Activated gamma-delta T cell treated with anti-CD3 and anti-CD28 coated beads, Interleukin-2, amount 50 U/mL, for 16 hours (primary cell): ENCODE results near the gene GAL3ST2.

Source experiments
- DNase-seq: peaks from one replicate; pipeline ENCODE4 v3.0.0-alpha.2; 2020; ENCODE audit warnings: low read depth

Gene GAL3ST2

DNA sequence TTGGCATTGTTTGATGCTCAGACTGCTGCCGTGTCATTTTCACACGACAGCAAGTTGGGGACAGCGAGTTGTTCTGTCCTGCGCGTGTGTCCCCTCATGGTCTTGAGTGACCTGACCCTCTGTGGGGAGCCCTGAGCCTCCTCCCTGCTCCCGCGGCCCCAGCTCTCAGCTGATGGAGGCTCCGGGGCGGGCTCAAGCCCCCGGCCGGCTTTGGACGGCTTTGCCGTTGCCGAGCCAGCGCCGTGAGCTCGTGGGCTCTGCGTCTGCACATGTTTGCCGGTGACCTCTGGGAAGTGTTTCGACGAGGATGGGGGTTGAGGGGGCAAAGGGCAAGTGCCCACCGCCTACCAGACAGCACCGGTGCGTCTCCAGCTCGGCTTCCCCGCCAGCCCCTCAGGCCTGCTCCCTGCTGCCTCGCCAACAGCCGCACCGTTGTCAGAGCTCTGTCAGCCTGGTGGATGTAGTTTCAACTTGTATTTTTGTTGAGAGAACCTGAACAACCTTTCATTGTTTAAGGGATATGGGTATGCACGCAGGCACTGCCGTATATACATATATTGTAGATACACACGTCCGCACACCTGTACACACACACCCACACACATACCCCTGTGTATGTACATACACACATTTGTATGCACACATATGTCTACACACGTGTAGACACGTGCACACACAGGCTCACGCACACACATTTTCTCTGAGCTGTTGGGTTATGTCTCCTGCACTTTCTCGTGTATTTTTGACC is 68.4 kb downstream of the GAL3ST2 start:
- DNase-seq = no peak

DNA sequence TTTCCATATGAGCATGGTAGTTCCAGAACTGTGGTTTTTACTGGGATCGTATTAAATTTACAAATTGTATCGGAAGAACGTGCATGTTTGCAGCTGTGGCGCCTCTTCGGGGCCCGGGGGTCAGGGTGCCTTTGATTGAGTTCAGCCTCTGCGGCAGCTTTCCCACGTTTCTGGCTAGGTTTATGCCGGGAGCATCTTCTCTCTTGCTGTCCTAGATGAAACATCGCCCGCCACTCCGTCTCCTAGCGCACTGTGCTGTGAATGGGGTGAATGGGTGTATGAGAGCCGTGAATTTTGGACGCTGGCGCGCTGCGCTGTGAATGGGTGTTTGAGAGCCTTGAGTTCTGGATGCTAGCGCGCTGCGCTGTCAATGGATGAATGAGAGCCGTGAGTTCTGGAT is 69.8 kb downstream of the GAL3ST2 start:
- DNase-seq = no peak

DNA sequence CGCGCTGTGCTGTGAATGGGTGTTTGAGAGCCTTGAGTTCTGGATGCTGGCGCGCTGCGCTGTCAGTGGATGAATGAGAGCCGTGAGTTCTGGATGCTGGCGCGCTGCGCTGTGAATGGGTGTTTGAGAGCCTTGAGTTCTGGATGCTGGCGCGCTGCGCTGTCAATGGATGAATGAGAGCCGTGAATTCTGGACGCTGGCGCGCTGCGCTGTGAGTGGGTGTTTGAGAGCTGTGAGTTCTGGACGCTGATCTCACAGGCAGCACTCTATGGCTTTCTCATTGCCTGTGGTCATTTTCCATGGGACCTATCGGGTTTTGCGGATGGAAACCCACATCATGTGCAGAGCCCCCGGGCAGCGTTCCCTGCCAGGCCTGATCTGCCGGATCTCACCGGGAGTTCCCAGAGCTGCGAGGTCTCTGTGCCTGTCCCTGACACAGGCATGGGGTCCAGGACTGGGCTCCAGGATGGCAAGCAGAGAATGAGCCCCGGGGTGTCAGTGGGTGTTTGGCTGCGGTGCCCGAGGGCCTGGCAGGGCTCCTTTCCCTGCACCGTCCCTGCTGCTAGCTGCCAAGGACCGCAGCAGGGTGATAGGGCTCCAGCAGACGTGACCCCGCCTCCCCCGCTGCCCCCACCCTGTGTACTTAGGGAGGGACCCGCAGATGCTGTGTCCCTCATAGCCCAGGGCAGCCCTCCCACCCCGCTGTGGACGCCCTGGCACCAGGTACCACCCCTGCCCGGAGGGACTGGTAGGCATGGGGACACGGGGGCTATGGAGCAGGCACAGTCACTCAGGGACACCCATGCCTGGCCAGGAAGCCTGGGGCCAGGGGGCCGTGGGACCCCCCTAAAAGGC is 72.4 kb downstream of the GAL3ST2 start:
- no peak for DNase-seq

DNA sequence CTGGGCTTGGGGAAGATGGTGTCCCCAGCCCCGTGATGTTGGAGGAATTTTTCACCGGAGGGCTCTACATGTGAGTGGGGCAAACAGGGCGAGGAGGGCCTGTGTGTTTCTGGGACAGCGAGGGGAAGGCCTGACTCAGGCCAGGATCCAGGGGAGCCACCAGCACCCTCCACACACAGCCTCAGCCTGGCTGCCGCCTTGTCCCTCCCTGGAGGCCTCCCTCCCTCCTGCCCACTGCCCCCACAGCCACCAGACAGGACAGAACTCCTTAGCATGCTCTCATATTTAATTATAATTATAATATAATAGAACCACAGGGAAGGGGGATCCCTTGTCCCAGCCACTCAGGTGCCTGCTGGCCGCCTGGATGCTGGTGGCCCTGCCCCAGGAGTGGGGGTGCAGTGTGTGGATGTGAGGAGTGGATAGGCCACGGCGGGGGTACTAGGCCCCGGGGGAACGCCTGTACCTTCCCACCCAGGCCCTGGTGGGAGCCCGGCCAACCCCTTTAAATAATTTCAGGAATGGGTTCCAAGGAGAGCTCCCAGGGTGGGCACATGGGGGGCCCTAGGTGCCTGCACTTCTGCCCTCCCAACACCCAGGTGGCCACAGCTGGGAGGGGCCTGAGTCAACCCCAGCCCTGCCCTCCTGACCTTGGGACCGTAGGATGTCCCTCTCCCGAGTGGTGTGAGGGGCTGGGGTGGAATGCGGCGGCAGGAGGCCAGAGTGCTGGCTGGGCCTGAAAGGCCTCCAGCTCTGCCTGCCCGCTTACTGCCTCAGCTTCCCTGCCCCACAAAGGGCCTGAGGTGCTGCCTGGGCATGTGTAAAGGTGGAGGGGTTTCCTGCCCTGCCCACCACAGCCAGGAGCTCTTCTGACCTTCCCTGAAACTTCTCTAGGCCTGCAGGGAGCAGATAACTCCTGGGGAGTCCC is 73.3 kb downstream of the GAL3ST2 start:
- no peak for DNase-seq

DNA sequence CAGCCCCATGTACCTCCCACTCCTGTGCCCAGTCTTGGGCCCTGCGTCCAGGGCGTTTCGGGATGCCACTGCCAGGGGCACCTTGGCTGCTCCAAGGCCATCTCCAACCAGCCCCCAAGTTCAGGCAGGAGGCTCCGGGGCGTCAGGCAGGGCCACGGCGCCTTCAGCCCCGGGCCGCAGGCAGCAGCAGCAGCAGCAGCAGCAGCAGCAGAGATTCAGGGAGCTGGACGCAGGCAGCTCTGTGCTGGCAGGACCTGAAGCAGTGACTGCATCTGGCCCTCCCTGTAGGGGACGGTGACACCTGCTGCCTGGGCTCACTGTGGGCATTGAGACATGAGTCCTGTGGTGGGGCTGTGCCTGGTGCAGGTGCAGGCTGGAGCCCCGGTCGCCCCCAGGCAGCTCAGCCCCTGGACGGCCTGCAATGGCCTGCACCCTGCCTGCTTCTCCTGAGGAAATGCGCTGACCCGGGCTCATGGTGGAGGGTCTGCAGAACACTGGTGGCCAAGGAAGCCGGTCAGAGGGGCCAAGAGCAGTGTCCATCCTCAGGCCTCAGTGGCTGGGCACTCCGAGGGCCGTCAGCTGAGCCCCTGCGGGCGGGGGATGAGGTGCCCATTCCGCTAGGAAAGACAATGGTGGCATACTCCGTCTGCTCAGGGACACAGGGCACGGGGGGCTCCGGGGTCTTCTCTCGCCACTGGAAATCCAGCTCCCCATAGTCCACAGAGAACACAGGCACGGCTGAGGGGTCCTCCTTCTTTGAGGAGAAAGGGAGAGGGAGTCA is 74.1 kb downstream of the GAL3ST2 start:
- DNase-seq = no peak

DNA sequence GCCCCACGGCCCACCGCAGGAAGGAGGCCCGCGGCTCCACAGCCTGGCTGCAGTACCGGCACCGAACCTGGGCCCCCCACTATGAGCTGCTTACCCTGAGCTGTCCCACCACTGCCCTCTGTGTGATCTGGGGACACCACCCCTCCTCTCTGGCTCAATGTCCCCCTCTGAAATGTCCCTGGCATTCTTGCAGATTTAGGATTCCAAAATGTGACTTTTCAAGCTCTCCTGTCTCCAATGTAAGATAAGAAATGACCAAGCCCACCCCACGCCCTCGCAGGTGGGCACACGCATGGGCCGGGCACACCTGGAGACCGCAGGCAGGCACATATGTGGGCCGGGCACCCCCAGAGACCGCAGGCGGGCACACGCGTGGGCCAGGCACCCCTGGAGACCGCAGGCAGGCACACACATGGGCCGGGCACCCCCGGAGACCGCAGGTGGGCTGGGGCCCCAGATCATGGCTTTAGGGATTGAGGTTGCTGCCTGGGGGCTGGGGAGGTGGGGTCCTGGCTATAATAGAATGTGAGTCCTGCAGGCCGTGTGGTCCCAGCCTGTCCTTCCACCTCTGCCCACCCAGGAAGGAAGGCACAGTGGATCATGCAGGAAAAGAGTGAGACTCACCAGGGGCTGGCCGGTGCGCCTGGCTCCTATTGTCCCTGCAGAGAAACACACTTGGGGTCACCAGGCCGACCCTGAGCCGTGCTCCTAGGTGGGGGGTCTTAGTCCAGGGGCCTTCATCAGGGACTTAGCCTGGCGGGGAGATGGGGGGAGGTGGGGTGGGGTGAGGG is 74.9 kb downstream of the GAL3ST2 start:
- no peak for DNase-seq

DNA sequence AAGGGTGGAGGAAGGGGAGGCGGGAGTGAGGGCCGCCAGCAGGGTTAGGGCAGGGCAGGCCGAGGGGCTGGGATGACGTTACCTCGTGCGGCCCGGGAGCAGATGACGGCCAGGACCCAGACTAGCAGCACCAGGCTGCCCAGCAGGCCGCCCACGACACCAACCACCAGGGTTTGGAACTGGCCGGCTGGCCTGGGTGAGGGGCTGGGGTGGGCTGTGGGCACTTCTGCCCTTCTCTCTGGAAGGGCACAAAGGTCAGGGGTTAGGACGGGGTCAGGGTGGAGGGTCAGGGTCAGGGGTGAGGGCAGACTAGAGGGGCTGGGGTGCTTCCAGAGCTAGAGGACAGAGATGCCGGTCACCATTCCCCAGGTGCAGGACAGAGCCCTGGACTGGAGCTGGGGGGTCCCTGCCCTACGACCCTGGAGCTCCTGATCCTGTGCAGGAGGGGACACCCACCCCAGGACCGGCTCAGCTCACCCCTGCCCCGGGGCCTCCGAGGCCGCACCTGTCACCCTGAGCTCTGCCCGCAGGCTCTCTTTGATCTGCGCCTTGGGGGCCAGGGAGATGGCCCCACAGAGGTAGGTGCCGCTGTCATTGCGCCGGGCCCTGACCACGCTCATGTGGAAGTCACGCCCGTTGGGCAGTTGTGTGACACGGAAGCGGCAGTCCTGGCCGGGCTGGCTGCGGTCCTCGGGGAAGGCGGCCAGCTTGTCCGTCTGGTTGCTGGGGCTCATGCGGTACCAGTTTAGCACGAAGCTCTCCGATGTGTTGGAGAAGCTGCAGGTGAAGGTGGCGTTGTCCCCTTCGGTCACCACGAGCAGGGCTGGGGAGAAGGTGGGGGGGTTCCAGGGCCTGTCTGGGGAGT is 75.7 kb downstream of the GAL3ST2 start:
- DNase-seq = no peak

DNA sequence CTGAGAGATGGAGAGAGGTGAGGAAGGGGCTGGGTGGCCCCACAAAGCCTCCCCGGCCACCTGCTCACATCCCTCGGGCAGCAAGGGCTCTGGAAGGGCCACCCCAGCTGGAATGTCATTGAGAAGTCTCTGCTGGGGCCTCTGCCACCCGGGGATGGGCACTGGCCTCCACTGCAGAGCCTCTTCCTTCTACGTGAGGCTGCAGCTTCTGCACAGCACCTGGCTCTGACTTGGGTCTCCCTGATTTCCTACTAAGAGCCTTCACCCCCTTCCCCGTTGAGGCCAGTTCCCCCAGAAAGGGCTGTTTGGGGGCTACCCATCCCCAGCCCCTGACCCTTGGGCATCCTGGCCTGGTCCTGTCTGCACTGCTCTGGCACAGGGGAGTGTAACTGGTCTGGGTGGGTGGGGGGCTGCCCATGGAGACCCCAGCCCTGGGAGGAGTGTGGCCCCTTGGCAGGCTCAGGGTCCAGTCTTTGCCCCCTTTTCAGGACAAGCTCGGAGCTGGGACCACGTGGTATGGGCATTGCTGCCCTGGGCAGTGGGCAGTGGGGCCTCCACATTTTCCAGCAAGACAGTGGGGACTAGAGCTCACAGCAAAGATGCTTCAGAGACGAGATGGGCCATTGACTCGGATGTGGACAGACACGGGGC is 76.5 kb downstream of the GAL3ST2 start:
- no peak for DNase-seq
